Astrocyte (in vitro differentiated cells and primary cell): ENCODE results near the gene RBFOX2.

Source experiments
- EZH2 ChIP-seq: IDR thresholded peaks from 2 replicates; pipeline ENCODE4 v1.6.1; 2012; ENCODE audit warnings: mild to moderate bottlenecking, low read length, inconsistent platforms; ENCODE audit not compliant: insufficient read depth
- TF ChIP-seq, protein P1 (sequence below): IDR thresholded peaks from 2 replicates; pipeline ENCODE4 v1.5.1; 2011; ENCODE audit warnings: low read depth, mild to moderate bottlenecking, inconsistent platforms, low read length, moderate library complexity; ENCODE audit not compliant: insufficient read depth

DNA sequence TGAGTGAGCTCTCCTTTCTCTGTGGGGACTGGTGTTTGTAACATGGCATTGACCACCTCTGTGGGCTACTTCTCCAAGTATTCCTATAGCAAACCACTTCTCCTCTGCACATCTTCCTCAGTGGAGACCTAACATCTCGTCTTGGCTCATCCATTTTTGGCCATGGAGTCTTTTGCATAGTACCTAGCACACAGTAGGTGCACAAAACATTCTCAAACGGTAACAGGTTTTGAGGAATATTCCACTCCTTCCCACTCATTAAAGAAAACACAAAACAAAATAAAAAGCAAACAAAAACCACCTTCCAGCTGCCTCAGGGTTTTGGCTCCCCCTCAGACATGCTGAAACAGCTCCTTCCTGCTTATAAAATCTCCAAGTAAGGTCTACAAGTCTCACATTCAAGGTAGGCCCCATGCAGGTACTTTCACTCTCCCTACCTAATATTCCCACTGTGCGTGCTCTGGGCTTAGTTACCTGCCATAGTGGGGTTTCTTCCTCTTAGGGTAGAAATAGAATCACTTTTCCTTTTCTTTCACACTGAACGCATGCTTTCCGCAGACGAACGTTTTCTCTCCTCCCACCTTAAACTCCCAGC lies 132.4 kb downstream of the RBFOX2 start:
- no peak for TF ChIP-seq EZH2
- TF ChIP-seq, protein P1, sequence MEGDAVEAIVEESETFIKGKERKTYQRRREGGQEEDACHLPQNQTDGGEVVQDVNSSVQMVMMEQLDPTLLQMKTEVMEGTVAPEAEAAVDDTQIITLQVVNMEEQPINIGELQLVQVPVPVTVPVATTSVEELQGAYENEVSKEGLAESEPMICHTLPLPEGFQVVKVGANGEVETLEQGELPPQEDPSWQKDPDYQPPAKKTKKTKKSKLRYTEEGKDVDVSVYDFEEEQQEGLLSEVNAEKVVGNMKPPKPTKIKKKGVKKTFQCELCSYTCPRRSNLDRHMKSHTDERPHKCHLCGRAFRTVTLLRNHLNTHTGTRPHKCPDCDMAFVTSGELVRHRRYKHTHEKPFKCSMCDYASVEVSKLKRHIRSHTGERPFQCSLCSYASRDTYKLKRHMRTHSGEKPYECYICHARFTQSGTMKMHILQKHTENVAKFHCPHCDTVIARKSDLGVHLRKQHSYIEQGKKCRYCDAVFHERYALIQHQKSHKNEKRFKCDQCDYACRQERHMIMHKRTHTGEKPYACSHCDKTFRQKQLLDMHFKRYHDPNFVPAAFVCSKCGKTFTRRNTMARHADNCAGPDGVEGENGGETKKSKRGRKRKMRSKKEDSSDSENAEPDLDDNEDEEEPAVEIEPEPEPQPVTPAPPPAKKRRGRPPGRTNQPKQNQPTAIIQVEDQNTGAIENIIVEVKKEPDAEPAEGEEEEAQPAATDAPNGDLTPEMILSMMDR: no peak
